Neutrophil (primary cell): ENCODE results near the gene SPATA21.

Experiments
- H3K27ac ChIP-seq: fragments of 200-600 bp; sonication (generic); 2 replicates; pipeline ENCODE4 v1.5.1; 2016; ENCODE audit warnings: mild to moderate bottlenecking, moderate library complexity
- H3K27me3 ChIP-seq: fragments of 200-600 bp; sonication (generic); 2 replicates; pipeline ENCODE4 v1.6.0; 2016; ENCODE audit warnings: mild to moderate bottlenecking
- H3K36me3 ChIP-seq: fragments of 200-600 bp; sonication (generic); 2 replicates; pipeline ENCODE4 v1.5.1; 2017
- H3K4me1 ChIP-seq, 2 experiments: fragments of 200-600 bp in 1 of 2; sonication (generic) in 1 of 2; 1 replicate in 1 of 2; 2 replicates in 1 of 2; pipeline versions ENCODE4 v1.5.1 to v1.6.1; 2013 to 2016; ENCODE audit warnings: low read depth in 1 of 2, low read length in 1 of 2, mild to moderate bottlenecking in 1 of 2, moderate library complexity in 1 of 2; ENCODE audit not compliant: control insufficient read depth in 1 of 2, insufficient read depth in 1 of 2
- H3K4me3 ChIP-seq, 2 experiments: fragments of 200-600 bp in 1 of 2; sonication (generic) in 1 of 2; 1 replicate in 1 of 2; 2 replicates in 1 of 2; pipeline ENCODE4 v1.5.1; 2013 to 2016; ENCODE audit warnings: low read depth in 1 of 2, low read length in 1 of 2, mild to moderate bottlenecking in 1 of 2, moderate library complexity in 1 of 2
- H3K9me3 ChIP-seq: fragments of 200-600 bp; sonication (generic); 2 replicates; pipeline ENCODE4 v1.5.1; 2016
- TF ChIP-seq, protein P1 (sequence below): fragments of 200-600 bp; sonication (generic); IDR thresholded peaks from 2 replicates; pipeline ENCODE4 v1.5.1; 2016; ENCODE audit warnings: antibody characterized with exemption

SPATA21 gene

DNA sequence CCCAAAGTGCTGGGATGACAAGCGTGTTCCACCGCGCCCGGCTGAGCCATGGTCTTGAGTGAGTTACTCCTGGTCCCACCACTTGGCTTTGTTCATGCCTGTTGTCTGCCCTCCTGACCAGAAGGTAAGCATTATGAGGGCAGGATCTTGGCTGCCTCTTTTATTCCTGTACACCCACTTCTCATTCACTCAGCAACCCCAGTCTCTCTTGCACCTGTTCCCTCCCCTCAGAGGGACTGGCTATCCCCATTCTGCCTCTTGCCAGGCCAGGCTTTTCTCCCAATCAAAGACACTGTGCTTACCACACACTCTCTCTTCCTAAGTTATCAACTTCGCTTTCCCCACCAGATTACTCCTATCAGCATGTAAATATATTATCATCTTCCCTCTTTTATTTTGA lies 26.4 kb downstream of the SPATA21 start:
- Histone ChIP-seq H3K27ac (no peak overlapping the region), H3K27me3 (no peaks in the 10 kb centered on the region), H3K4me1 (no peaks in the 10 kb centered on the region), H3K4me3 (no peak overlapping the region), H3K36me3 (no peaks in the 10 kb centered on the region), H3K9me3 (no peaks in the 10 kb centered on the region)
- TF ChIP-seq, protein P1, sequence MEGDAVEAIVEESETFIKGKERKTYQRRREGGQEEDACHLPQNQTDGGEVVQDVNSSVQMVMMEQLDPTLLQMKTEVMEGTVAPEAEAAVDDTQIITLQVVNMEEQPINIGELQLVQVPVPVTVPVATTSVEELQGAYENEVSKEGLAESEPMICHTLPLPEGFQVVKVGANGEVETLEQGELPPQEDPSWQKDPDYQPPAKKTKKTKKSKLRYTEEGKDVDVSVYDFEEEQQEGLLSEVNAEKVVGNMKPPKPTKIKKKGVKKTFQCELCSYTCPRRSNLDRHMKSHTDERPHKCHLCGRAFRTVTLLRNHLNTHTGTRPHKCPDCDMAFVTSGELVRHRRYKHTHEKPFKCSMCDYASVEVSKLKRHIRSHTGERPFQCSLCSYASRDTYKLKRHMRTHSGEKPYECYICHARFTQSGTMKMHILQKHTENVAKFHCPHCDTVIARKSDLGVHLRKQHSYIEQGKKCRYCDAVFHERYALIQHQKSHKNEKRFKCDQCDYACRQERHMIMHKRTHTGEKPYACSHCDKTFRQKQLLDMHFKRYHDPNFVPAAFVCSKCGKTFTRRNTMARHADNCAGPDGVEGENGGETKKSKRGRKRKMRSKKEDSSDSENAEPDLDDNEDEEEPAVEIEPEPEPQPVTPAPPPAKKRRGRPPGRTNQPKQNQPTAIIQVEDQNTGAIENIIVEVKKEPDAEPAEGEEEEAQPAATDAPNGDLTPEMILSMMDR: no peak

DNA sequence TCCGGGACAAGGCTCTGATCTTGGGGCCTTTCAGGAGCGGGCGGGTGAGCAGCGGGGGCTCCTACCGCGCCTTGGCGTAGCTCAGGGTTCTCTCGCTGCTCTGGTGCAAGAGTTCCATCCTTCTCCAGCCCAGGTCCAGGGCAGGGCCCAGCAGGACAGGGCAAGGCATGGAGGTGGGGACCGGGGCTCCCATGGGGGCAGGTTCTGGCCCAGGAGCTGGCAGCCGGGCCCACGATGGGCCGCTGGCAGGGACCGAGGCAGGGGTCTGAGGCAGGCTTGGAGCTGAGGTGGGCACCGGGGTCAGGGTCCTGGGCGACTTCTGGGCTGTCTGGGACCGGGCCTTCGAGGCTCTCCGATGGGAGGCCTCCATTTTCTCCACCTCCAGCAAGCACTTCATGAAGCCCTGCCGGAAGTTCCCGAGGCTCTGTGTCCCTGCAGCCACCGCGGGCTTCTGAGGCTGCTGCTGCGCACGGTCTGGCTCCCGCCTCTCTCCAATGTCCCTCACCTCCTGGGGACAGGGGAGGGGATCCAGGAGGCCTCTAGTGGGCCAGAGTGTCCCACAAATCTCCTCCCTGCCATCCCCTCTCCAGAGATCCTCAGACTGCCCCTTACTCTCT lies 27.6 kb downstream of the SPATA21 start:
- Histone ChIP-seq H3K4me1 (no peaks in the 10 kb centered on the region), H3K36me3 (no peaks in the 10 kb centered on the region), H3K27me3 (no peaks in the 10 kb centered on the region), H3K9me3 (no peaks in the 10 kb centered on the region), H3K27ac (no peak overlapping the region), H3K4me3 (no peak overlapping the region)
- TF ChIP-seq, protein P1: no peak

DNA sequence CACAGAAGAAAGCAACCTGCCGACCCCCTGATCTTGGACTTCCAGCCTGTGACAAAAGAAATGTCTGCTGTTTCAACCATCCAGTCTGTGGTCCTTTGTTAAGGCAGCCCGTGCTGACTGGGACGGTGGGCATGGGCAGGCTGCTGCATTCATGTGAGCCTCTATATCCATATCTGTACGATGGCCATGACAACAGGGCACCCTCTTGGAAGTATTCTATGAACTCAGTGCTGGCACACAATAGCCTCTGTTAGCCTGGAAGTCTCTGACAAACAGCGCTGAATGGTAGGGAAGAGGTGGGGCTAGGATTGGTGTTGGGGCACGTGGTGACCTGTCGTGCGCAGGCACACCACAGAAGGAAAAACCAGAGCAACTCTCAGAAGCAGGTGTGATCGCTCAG lies 30.4 kb downstream of the SPATA21 start:
- TF ChIP-seq, protein P1: no peak
- H3K4me3 ChIP-seq: no peak overlapping the region
- H3K9me3 ChIP-seq: no peaks in the 10 kb centered on the region
- H3K27ac ChIP-seq: no peak overlapping the region
- H3K4me1 ChIP-seq: no peaks in the 10 kb centered on the region
- no peaks in the 10 kb centered on the region for H3K27me3 ChIP-seq
- H3K36me3 ChIP-seq: no peaks in the 10 kb centered on the region

DNA sequence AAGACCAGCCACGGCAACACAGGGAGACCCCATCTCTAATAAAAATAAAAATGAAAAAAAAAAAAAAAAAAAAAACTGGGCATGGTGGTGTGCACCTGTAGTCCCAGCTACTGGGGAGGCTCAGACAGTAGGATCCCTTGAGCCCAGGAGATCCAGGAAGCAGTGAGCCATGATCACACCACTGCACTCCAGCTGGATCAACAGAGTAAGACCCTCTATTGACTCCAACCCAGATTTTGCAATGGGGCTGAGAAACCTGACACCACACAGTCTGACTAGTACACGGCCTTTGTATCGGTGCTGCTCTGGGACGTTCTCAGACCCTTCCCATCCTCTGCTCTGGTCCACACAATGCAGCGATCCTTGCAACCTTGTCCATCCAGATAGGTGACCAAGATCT lies 31.8 kb downstream of the SPATA21 start:
- Histone ChIP-seq H3K27ac (no peak overlapping the region), H3K9me3 (no peaks in the 10 kb centered on the region), H3K36me3 (peaks cover 1% of the 10 kb centered on the region), H3K4me1 (no peaks in the 10 kb centered on the region), H3K27me3 (no peaks in the 10 kb centered on the region), H3K4me3 (no peak overlapping the region)
- TF ChIP-seq, protein P1: no peak

DNA sequence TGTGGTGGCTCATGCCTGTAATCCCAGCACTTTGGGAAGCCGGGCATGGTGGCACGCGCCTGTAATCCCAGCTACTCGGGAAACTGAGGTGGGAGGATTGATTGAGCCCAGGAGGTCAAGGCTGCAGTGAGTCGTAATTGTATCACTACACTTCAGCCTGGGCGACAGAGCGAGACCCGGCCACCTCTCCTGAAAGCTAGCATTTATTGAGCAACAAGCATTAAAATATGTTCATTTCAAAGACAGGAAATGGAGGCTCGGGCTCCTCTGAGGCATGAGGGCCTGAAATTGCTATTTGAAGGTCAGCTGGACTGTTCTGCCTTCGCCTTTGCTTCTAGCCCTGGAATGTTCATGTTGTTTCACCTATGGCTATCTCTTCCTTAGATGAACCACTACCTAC lies 34.5 kb downstream of the SPATA21 start:
- Histone ChIP-seq H3K4me3 (no peak overlapping the region), H3K27me3 (no peaks in the 10 kb centered on the region), H3K9me3 (no peaks in the 10 kb centered on the region), H3K36me3 (peaks cover 28% of the 10 kb centered on the region), H3K27ac (no peak overlapping the region), H3K4me1 (no peaks in the 10 kb centered on the region)
- TF ChIP-seq, protein P1: no peak
